Measurements from ENCODE around the gene CMIP. TPM values are rescaled to one million over a fixed set of nuclear protein-coding genes. Genes with fewer than 3 reads are reported as not detected.
A peak's percentile ranks its signal among the peaks of the same experiment; 100 is the strongest.

Gene CMIP
- total and polyA plus RNA-seq, 10 of the 15 experiments (the other 5 are each of a cell fraction or from before 2014, with no cell fraction given), result 1.2 to 43.2 (median 4.4) TPM

DNA sequence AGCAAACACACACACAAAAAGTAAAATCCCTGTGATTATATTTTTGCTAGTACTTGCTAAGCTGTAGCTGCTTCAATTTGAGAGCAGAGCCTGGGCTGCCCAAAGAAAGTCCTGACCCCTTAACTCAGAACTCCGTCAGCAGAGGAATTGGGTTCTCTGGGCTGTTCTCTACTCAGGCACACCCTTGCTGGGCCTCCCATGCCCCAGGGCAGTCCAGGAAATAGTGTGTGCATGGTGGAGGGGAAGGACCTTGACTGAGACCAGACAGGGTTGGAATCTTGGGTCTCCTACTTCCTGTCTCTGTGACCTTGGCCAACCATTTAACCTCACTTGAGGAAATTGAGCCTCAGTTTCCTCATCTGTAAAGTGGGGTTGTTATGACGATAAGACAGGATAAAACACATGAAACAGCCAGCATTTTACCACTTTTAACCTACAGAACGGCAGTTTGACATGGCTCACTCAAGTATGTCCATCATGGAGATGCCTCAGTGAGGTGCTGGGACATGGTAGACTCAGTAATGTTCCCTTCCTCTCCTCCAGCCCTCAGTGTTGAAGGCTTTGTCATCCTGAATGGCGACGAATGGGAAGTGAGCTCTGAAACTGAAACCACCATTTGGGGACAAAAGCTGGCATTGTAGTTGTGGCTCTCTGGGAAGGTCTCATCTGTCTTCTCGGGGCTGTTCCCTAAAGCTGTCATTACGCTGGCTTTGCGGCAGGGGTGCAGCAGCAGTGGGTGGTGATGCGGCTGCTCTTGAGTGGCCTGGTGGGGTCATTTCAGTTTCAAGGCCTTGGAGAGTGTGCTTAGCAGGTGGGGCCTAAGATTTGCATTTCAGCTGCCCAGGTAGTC, 74.9 kb downstream of the CMIP start (continued):
- TF ChIP-seq, protein P1, sequence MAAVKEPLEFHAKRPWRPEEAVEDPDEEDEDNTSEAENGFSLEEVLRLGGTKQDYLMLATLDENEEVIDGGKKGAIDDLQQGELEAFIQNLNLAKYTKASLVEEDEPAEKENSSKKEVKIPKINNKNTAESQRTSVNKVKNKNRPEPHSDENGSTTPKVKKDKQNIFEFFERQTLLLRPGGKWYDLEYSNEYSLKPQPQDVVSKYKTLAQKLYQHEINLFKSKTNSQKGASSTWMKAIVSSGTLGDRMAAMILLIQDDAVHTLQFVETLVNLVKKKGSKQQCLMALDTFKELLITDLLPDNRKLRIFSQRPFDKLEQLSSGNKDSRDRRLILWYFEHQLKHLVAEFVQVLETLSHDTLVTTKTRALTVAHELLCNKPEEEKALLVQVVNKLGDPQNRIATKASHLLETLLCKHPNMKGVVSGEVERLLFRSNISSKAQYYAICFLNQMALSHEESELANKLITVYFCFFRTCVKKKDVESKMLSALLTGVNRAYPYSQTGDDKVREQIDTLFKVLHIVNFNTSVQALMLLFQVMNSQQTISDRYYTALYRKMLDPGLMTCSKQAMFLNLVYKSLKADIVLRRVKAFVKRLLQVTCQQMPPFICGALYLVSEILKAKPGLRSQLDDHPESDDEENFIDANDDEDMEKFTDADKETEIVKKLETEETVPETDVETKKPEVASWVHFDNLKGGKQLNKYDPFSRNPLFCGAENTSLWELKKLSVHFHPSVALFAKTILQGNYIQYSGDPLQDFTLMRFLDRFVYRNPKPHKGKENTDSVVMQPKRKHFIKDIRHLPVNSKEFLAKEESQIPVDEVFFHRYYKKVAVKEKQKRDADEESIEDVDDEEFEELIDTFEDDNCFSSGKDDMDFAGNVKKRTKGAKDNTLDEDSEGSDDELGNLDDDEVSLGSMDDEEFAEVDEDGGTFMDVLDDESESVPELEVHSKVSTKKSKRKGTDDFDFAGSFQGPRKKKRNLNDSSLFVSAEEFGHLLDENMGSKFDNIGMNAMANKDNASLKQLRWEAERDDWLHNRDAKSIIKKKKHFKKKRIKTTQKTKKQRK (IDR thresholded peaks at IDR 0.05; ENCODE audit: low read depth, low read length), result no peak
- no peak for TF ChIP-seq RBBP5 (conservative IDR thresholded peaks at IDR 0.05)
- TF ChIP-seq ZBTB11 (CRISPR knock-in tag; IDR thresholded peaks at IDR 0.05), result no peak
- no peak for TF ChIP-seq RFX5 (IDR thresholded peaks at IDR 0.05; ENCODE audit: low read depth, low read length)
- TF ChIP-seq, protein P2, sequence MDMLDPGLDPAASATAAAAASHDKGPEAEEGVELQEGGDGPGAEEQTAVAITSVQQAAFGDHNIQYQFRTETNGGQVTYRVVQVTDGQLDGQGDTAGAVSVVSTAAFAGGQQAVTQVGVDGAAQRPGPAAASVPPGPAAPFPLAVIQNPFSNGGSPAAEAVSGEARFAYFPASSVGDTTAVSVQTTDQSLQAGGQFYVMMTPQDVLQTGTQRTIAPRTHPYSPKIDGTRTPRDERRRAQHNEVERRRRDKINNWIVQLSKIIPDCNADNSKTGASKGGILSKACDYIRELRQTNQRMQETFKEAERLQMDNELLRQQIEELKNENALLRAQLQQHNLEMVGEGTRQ (IDR thresholded peaks at IDR 0.05; ENCODE audit: borderline replicate concordance, low read depth, low read length), result no peak
- peak; percentile 20; the same call in 1 of the 3 replicates for TF ChIP-seq POU2F2 (IDR thresholded peaks at IDR 0.05; ENCODE audit: borderline replicate concordance, low read depth, low read length)
- TF ChIP-seq YBX1 (IDR thresholded peaks at IDR 0.05), result no peak

Data from GM12878 (cell line).